Measurements from ENCODE around the gene SCYGR5.
"Not testable (repeated sequence)": the region's sequence is repeated elsewhere in the genome, so short reads cannot be mapped to it uniquely, and the experiment has no call there.

Gene SCYGR5, protein sequence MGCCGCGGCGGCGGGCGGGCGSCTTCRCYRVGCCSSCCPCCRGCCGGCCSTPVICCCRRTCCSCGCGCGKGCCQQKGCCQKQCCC

DNA sequence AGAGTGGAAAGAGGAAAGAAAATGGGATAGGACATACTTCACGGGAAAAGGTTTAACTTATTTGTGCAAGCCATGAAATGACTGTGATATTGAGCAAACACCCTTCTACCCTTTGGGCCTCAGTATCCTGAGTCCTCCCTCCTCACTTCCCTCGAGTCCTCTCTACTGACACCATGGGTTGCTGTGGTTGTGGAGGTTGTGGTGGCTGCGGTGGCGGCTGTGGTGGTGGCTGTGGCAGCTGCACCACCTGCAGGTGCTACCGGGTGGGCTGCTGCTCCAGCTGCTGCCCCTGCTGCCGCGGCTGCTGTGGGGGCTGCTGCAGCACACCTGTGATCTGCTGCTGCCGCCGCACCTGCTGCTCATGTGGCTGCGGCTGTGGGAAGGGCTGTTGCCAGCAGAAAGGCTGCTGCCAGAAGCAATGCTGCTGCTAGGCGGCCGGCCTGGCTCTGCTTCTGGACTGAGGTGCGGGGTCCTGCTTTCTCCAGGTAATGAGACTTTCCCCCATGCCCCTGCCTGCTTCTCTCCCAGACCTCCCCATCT, at the start of gene SCYGR5:
Gene SCYGR5 (plus strand): TSS at position 174 of the 540 bp plus-strand sequence. CDS start 0 bp downstream, at position 174.
- TF ChIP-seq NFIC (IDR thresholded peaks at IDR 0.05); RAD21 (IDR thresholded peaks at IDR 0.05; ENCODE audit: low read depth): not testable (repeated sequence)
- TF ChIP-seq, protein P1, sequence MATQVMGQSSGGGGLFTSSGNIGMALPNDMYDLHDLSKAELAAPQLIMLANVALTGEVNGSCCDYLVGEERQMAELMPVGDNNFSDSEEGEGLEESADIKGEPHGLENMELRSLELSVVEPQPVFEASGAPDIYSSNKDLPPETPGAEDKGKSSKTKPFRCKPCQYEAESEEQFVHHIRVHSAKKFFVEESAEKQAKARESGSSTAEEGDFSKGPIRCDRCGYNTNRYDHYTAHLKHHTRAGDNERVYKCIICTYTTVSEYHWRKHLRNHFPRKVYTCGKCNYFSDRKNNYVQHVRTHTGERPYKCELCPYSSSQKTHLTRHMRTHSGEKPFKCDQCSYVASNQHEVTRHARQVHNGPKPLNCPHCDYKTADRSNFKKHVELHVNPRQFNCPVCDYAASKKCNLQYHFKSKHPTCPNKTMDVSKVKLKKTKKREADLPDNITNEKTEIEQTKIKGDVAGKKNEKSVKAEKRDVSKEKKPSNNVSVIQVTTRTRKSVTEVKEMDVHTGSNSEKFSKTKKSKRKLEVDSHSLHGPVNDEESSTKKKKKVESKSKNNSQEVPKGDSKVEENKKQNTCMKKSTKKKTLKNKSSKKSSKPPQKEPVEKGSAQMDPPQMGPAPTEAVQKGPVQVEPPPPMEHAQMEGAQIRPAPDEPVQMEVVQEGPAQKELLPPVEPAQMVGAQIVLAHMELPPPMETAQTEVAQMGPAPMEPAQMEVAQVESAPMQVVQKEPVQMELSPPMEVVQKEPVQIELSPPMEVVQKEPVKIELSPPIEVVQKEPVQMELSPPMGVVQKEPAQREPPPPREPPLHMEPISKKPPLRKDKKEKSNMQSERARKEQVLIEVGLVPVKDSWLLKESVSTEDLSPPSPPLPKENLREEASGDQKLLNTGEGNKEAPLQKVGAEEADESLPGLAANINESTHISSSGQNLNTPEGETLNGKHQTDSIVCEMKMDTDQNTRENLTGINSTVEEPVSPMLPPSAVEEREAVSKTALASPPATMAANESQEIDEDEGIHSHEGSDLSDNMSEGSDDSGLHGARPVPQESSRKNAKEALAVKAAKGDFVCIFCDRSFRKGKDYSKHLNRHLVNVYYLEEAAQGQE (IDR thresholded peaks at IDR 0.05; ENCODE audit: low read depth): not testable (repeated sequence)

DNA sequence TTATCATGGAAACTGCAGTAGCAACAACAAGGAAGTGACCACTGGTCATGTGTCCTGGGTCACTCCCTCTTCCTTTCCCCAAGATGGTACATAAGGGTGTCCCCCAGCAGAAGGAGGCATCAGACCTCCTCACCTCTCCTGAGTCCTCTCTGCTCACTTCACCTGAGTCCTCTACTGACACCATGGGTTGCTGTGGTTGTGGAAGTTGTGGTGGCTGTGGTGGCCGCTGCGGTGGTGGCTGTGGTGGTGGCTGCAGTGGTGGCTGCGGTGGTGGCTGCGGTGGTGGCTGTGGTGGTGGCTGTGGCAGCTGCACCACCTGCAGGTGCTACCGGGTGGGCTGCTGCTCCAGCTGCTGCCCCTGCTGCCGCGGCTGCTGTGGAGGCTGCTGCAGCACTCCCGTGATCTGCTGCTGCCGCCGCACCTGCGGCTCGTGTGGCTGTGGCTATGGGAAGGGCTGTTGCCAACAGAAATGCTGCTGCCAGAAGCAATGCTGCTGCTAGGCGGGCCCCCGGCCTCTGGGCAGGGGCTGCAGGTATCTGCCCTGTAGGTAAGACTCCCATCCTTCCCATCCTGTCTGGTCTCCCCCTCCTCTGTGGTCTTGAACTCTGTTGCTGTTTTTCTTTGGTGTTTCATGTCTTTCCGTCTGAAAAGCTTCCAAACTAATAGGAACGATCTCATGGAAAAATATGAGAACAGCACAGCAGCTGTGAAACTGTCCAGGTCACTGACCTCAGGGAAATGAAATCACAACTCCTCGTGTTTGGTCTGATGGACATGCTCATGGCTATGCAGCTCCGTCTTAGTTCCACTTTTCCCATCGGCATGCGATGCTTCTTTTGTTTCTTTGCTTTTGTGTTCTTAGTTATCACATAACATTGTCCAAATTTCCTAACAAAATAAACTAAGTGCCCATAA, 49.0 kb upstream of the SCYGR5 start, which contains the start of gene SCYGR4:
Gene SCYGR4 (plus strand): TSS at position 183 of the 915 bp plus-strand sequence. CDS start 0 bp downstream, at position 183.
- TF ChIP-seq EP300 (IDR thresholded peaks at IDR 0.05; ENCODE audit: borderline replicate concordance): no peak
- no peak for TF ChIP-seq NFIC (IDR thresholded peaks at IDR 0.05)
- no peak for TF ChIP-seq EGR1 (IDR thresholded peaks at IDR 0.05)
- no peak for TF ChIP-seq ZBTB7A (IDR thresholded peaks at IDR 0.05; ENCODE audit: low read depth)
- TF ChIP-seq TCF12 (IDR thresholded peaks at IDR 0.05; ENCODE audit: low read depth): no peak
- TF ChIP-seq, protein P2, sequence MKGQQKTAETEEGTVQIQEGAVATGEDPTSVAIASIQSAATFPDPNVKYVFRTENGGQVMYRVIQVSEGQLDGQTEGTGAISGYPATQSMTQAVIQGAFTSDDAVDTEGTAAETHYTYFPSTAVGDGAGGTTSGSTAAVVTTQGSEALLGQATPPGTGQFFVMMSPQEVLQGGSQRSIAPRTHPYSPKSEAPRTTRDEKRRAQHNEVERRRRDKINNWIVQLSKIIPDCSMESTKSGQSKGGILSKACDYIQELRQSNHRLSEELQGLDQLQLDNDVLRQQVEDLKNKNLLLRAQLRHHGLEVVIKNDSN (IDR thresholded peaks at IDR 0.05): no peak
- TF ChIP-seq YY1 (IDR thresholded peaks at IDR 0.05; ENCODE audit: low read depth): no peak
- TF ChIP-seq CREB1 (IDR thresholded peaks at IDR 0.05; ENCODE audit: low read depth): no peak
- no peak for TF ChIP-seq RAD21 (IDR thresholded peaks at IDR 0.05; ENCODE audit: low read depth)
- no peak for TF ChIP-seq TAF1 (IDR thresholded peaks at IDR 0.05; ENCODE audit: low read depth)
- TF ChIP-seq, protein P3, sequence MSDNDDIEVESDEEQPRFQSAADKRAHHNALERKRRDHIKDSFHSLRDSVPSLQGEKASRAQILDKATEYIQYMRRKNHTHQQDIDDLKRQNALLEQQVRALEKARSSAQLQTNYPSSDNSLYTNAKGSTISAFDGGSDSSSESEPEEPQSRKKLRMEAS (IDR thresholded peaks at IDR 0.05): no peak
- TF ChIP-seq CEBPB (IDR thresholded peaks at IDR 0.05): no peak
- no peak for TF ChIP-seq TEAD4 (IDR thresholded peaks at IDR 0.05)
- TF ChIP-seq FOXM1 (IDR thresholded peaks at IDR 0.05; ENCODE audit: borderline replicate concordance, low read depth): no peak
- TF ChIP-seq, protein P1 (IDR thresholded peaks at IDR 0.05; ENCODE audit: low read depth): no peak

DNA sequence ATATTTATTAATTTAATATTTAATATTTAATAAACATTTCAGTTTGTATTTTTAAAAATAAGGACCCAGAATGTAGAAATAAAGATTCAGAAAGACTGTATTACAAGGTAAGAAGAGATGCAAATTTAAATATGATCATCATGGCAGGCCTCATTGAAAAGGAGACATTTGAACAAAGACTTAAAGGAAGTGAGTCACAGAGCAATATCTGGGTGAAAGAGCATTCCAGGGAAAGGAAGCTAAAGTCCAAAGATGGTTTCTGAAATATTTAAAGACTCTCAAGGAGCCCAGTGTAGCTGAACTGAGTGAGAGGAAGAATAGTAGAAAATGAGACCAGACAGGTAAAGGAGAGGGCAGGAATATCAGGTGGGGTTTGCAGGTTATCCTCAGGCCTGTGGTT, 43.4 kb upstream of the SCYGR5 start:
- TF ChIP-seq, protein P3 (IDR thresholded peaks at IDR 0.05): no peak
- TF ChIP-seq TAF1 (IDR thresholded peaks at IDR 0.05; ENCODE audit: low read depth): no peak
- TF ChIP-seq YY1 (IDR thresholded peaks at IDR 0.05; ENCODE audit: low read depth): no peak
- TF ChIP-seq TEAD4 (IDR thresholded peaks at IDR 0.05): no peak
- TF ChIP-seq, protein P1 (IDR thresholded peaks at IDR 0.05; ENCODE audit: low read depth): no peak
- TF ChIP-seq, protein P2 (IDR thresholded peaks at IDR 0.05): no peak
- TF ChIP-seq EP300 (IDR thresholded peaks at IDR 0.05; ENCODE audit: borderline replicate concordance): no peak
- no peak for TF ChIP-seq FOXM1 (IDR thresholded peaks at IDR 0.05; ENCODE audit: borderline replicate concordance, low read depth)
- TF ChIP-seq NFIC (IDR thresholded peaks at IDR 0.05): no peak
- TF ChIP-seq EGR1 (IDR thresholded peaks at IDR 0.05): no peak
- no peak for TF ChIP-seq CEBPB (IDR thresholded peaks at IDR 0.05)
- TF ChIP-seq RAD21 (IDR thresholded peaks at IDR 0.05; ENCODE audit: low read depth): no peak
- no peak for TF ChIP-seq CREB1 (IDR thresholded peaks at IDR 0.05; ENCODE audit: low read depth)
- TF ChIP-seq TCF12 (IDR thresholded peaks at IDR 0.05; ENCODE audit: low read depth): no peak
- TF ChIP-seq ZBTB7A (IDR thresholded peaks at IDR 0.05; ENCODE audit: low read depth): no peak
